ENCODE data around the gene LMCD1.

Gene LMCD1

GRCh38 chr3:8619548-8619947 lies 117.9 kb downstream of the LMCD1 start:
- DNase-seq (ENCODE audit: low read depth): no peak

- DNase-seq (ENCODE audit: low read depth): no peak
Observed at GRCh38 chr3:8621141-8621540, 119.5 kb downstream of the LMCD1 start.

GRCh38 chr3:8621872-8622271 lies 120.2 kb downstream of the LMCD1 start:
- peak; percentile 84 for DNase-seq (ENCODE audit: low read depth)

- no peak for DNase-seq (ENCODE audit: low read depth)
Observed at GRCh38 chr3:8622873-8623691, 121.5 kb downstream of the LMCD1 start.

- no peak for DNase-seq (ENCODE audit: low read depth)
Observed at GRCh38 chr3:8623741-8624140, 122.1 kb downstream of the LMCD1 start.

All from GM04503 (cell line).